Measurements from ENCODE around the gene PDZD2.

Gene PDZD2

DNA sequence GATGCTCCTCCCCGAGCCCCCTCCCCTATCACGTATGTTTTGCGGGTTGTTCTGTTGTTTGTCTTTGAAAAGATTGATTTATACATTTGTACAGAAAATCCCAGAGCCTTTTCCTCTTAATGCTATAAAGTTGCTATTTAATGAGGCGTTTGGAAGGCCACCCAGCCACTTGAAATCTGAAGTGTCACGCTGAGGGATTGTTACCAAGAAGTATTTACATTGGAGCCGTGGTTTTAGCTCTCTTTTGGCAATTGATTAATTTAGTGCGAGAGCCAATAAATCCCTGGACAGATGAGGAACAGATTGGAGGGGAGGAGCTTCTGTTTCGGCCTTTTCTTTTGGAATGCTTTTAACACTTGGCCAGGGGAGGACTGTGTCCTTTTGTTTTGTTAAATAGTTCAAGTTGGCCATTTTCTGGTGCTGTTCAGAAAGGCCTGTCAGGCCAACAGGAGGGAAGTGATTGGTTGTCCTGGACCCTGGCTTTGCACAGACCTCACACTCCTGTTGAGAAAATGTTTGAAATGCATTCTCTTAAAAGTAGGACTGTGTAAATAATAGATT, 250.2 kb downstream of the PDZD2 start:
- DNase-seq, result no peak

DNA sequence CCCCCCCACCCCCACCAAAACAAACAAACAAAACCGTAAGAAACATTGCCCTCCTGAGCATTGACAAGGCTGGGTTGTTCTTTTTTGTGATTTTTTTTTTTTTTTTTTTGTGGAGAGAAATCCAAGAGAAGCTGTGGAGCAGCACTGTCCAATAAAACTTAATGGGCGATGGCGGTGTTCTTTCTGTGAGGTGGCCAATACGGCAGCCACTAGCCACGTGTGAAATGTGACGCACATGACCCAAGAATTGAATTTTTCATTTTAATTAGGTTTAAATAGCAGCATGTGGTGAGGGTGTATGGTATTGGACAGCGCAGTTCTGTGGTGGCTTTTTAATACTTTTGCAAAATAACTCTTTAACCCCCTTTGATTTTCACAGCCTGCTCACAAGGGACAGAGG, 251.1 kb downstream of the PDZD2 start:
- no peak for DNase-seq

- no peak for DNase-seq
Measured at GRCh38 chr5:31894141-31894540, 255.2 kb downstream of the PDZD2 start.

GRCh38 chr5:31895199-31895820, 256.4 kb downstream of the PDZD2 start:
- no peak for DNase-seq

- DNase-seq, result no peak
Measured at GRCh38 chr5:31898036-31898632, 259.2 kb downstream of the PDZD2 start.

DNA sequence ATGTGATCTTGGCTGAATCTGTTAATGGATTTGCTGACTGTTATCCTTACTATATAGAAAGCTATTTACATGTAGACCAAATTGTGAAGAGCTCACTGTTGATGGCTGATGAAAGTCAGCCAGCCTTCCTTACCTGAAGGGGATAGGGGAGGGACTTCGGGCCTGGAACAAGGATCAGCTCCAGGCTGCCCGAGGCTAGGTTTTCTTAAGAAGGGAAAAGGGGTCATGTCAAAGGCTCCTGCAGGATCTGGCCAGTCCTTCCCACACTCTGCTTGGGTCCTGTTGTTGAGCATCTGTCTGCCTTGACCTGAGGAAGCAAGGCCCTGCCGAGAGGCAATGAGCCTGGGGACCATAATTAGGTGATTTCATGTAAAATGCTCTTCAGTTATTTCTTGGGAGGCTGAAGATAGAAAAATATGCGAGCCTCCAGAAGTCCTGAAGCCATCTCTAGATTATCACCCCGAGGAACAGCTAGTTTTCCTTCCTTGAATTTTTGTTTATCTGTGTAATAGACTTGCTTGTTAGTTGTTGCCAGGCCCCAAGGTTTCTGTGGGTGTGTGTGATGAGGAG, 261.4 kb downstream of the PDZD2 start:
- no peak for DNase-seq

DNA sequence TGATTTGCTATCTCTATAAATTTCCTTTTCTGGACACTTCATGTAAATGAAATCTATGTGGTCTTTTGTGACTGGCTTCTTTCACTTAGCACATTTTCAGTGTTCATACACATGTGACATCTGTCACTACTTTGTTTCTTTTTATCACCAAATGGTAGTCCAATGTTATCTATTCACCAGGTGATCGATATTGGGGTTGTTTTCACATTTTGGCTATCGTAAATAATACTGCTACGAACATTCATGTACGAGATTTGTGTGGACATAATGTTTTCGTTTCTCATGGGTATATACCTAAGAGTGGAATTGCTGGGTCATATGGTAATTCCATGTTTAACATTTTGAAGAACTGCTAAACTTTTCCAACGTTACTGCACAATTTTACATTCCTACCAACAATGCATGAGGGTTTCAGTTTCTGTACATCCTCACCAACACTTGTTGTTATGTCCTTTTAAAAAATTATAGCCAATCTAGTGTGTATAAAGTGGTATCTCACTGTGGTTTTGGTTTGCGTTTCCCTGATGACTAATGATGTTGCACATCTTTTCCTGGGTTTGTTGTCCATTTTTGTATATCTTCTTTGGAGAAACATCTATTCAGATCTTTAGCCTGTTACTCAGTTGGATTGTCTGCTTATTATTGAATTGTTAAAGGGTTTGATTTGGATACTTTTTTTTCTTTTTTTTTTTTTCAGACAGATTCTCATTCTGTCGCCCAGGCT, 263.0 kb downstream of the PDZD2 start:
- DNase-seq, result no peak

- DNase-seq, result no peak
Measured at GRCh38 chr5:31908396-31908795, 269.5 kb downstream of the PDZD2 start.

GRCh38 chr5:31909073-31909472, 270.1 kb downstream of the PDZD2 start:
- DNase-seq, result no peak

DNA sequence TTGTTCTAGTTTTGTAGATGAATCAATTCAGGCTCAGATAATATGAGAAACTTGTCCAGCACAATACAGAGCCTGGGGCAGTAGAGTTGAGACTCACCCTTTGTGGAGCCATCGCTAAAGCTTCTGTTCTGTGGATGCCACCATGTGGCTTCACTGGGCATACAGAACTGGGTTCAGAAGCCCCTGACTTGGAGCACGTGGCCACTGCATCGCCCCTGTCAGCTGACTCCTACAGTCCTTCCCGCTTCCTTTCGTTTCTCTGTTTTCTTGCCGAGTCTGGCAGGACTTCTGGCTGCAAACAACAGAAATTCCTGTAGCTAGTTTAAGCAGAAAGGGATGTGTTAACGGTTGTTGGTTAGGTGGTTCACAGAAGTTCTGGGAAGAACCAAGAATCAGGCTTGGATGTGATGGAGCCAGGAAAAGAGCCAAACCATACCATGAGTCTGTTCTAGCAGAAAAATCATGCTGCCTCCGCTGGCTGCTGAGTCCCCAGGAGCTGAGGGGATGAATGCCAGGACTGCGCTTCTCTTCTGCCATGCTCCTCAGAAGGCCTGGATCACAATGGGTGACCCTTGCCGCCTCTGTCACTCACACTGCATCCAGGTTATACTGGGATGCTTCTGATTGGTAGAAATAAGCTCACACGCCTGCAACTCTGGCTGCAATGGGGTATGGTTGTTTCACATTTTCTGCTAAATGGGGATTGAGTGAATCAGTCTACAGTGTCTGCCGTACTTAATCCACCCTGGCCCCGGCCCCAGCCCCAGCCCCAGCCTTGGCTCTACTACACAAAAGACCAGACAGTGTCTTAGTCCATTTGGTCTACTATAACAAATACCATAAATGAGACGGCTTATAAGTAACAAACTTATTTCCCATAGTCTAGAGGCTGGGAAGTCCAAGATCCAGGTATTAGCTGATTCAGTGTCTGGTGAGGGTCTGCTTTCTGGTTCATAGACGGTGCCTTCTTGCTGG, 272.6 kb downstream of the PDZD2 start:
- no peak for DNase-seq

DNA sequence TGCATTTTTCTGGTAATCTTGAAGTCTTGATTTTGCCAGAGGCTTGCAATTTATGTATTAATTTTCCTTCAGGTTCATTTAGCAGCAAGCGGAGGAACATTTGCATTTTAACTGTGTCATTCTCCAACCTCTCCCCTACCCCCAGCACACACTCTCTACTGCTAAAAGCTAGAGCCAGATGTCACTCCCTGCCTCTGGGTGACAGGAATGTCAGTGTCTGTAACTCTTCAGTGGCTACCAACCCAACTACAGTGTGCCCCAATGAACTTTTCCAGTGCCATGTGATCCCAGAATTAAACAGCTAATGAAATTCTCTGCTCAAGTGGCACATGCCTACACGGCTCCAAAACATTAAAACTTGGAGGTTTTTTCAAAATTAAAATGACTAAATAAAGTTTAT, 274.9 kb downstream of the PDZD2 start:
- no peak for DNase-seq

- DNase-seq, result no peak
Measured at GRCh38 chr5:31916327-31916726, 277.4 kb downstream of the PDZD2 start.

GRCh38 chr5:31918739-31919138, 279.8 kb downstream of the PDZD2 start:
- no peak for DNase-seq

DNA sequence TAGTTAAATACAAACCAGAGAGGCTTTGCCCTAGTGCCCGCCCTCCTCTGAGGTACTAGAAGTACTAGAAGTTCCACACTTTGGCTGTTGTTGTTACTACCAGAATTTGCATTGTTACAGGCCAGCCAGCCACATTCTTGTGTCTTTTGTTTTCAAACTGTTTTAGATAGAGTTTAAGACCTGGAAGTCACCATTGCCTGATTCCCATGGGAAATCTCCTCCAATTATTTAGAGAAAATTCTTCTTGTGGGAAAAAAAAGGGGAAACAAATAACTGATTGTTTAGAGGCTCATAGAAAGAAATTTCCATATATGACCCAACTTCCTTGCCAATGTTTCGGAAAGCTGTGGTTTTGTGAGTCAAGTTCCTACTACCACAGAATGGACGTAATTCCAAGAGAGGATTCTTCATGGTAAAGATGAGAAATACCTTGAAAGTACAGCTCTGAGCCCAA, 282.9 kb downstream of the PDZD2 start:
- DNase-seq, result no peak

DNA sequence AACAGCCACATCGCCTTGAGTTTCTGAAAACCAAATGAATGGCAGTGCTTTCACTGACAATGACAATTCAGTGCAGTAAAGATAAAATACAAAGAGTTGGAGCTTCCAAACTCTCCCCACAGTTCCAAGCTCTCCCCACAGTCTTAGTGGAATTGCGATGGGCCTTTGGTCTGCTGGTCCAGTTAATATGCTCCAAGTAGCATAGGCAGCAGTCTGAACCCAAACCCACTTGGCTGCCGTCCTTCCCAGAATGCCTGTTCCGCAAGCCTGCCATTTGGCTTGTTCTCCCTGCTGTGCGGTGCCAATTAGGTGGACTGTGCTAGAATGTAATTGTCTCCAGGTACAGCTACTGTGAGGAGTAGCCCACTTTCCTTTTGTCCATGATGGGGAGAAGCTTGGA, 285.1 kb downstream of the PDZD2 start:
- no peak for DNase-seq

DNA sequence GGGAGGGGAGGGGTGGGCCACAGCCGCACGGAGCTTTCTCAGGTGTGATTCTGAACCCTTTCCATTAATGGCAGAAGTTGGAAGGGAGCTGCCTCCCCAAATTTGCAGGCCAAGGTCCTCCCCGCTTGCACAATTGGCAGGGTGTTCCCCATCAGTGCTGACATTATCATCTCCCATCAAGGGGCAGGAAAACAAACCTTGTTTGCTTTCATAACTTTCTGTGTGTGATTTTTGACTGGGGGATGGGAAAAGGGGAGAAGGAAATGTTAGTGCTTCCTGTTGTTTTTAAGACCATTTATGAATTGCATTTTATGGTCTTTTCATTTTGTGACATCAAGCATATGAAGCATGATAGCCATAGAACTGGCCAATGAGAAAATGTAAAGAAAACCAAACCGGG, 292.9 kb downstream of the PDZD2 start:
- DNase-seq, result no peak

GRCh38 chr5:31934156-31934555, 295.2 kb downstream of the PDZD2 start:
- no peak for DNase-seq

GRCh38 chr5:31935496-31936369, 296.8 kb downstream of the PDZD2 start:
- DNase-seq, result no peak

- no peak for DNase-seq
Measured at GRCh38 chr5:31936683-31937082, 297.8 kb downstream of the PDZD2 start.

GRCh38 chr5:31937226-31937625, 298.3 kb downstream of the PDZD2 start:
- no peak for DNase-seq

GRCh38 chr5:31937703-31938102, 298.8 kb downstream of the PDZD2 start:
- DNase-seq, result no peak
